HEK293 (cell line): Measurements from ENCODE around the gene DNAJB14.

Source experiments
- CTCF ChIA-PET: fragments of 350-600 bp; formaldehyde crosslinking; extraction: SDS; loops from one replicate; lab custom pipeline; 2021; ENCODE audit warnings: antibody characterized with exemption; lab: Yijun Ruan, JAX
- POLR2A ChIA-PET: fragments of 300-600 bp; formaldehyde crosslinking; extraction: SDS; loops from one replicate; lab custom pipeline; 2020; ENCODE audit warnings: antibody characterized with exemption, inconsistent platforms; lab: Yijun Ruan, JAX
- H3K27ac ChIP-seq: fragments of 200-500 bp; sonication (Bioruptor generic); 2 replicates; pipeline ENCODE4 v1.5.1; 2014; ENCODE audit warnings: low read depth, low read length, control low read depth, inconsistent platforms; ENCODE audit errors: extremely low read depth
- H3K36me3 ChIP-seq, 2 experiments: fragments of 200-500 bp in 1 of 2; sonication (Bioruptor generic) in 1 of 2; 1 replicate in 1 of 2; 2 replicates in 1 of 2; pipeline ENCODE4 v1.5.1; 2014 to 2017; ENCODE audit warnings: inconsistent platforms in 2 of 2, low read length in 2 of 2; ENCODE audit not compliant: control insufficient read depth in 2 of 2, insufficient read depth in 1 of 2
- H3K4me1 ChIP-seq: fragments of 200-500 bp; sonication (Bioruptor generic); 2 replicates; pipeline ENCODE4 v1.5.1; 2014; ENCODE audit warnings: mild to moderate bottlenecking, low read length, inconsistent platforms; ENCODE audit not compliant: control insufficient read depth, insufficient read depth
- H3K4me3 ChIP-seq: 2 replicates; pipeline ENCODE4 v1.5.1; 2011; ENCODE audit warnings: low read depth, mild to moderate bottlenecking, control low read depth, low read length, moderate library complexity
- H3K9me3 ChIP-seq: fragments of 200-500 bp; sonication (Bioruptor generic); 2 replicates; pipeline ENCODE4 v1.5.1; 2014; ENCODE audit warnings: low read depth, low read length, inconsistent platforms; ENCODE audit not compliant: control insufficient read depth, insufficient read depth
- HIC1 ChIP-seq: fragments of 450-650 bp; formaldehyde crosslinking; IDR thresholded peaks from 2 replicates; pipeline ENCODE4 v1.5.1; 2016; ENCODE audit warnings: missing biosample characterization, missing genetic modification characterization
- IKZF3 ChIP-seq: fragments of 450-650 bp; IDR thresholded peaks from 2 replicates; pipeline ENCODE4 v1.5.0; 2018; ENCODE audit warnings: missing biosample characterization, mild to moderate bottlenecking, missing genetic modification characterization, moderate library complexity
- KLF1 ChIP-seq: fragments of 450-650 bp; formaldehyde crosslinking; IDR thresholded peaks from 2 replicates; pipeline ENCODE4 v1.5.1; 2016; ENCODE audit warnings: missing biosample characterization, missing genetic modification characterization
- MZF1 ChIP-seq: fragments of 450-650 bp; formaldehyde crosslinking; IDR thresholded peaks from 2 replicates; pipeline ENCODE4 v1.5.1; 2017; ENCODE audit warnings: missing biosample characterization, missing genetic modification characterization, borderline replicate concordance
- SALL2 ChIP-seq: fragments of 450-650 bp; formaldehyde crosslinking; IDR thresholded peaks from 2 replicates; pipeline ENCODE4 v1.5.0; 2017; ENCODE audit warnings: missing biosample characterization, mild to moderate bottlenecking, missing genetic modification characterization, borderline replicate concordance
- TCF7L2 ChIP-seq: IDR thresholded peaks from 2 replicates; pipeline ENCODE4 v1.6.1; 2011; ENCODE audit warnings: low read depth, mild to moderate bottlenecking, inconsistent platforms, low read length, moderate library complexity, borderline replicate concordance
- YY2 ChIP-seq: fragments of 450-650 bp; formaldehyde crosslinking; IDR thresholded peaks from 2 replicates; pipeline ENCODE4 v1.5.1; 2016; ENCODE audit warnings: missing biosample characterization, missing genetic modification characterization
- ZBTB10 ChIP-seq: fragments of 450-650 bp; formaldehyde crosslinking; IDR thresholded peaks from 2 replicates; pipeline ENCODE4 v1.5.1; 2016; ENCODE audit warnings: missing biosample characterization, missing genetic modification characterization
- ZFHX2 ChIP-seq: fragments of 450-650 bp; formaldehyde crosslinking; conservative IDR thresholded peaks from 2 replicates; pipeline ENCODE4 v1.5.1; 2016; ENCODE audit warnings: missing biosample characterization, missing genetic modification characterization
- ZFP3 ChIP-seq: fragments of 450-650 bp; formaldehyde crosslinking; IDR thresholded peaks from 2 replicates; pipeline ENCODE4 v1.5.1; 2016; ENCODE audit warnings: low read depth, missing biosample characterization, missing genetic modification characterization
- ZIC2 ChIP-seq: fragments of 450-650 bp; formaldehyde crosslinking; IDR thresholded peaks from 2 replicates; pipeline ENCODE4 v1.5.1; 2016; ENCODE audit warnings: missing biosample characterization, missing genetic modification characterization
- ZNF16 ChIP-seq: fragments of 450-650 bp; formaldehyde crosslinking; IDR thresholded peaks from 2 replicates; pipeline ENCODE4 v1.5.1; 2016; ENCODE audit warnings: low read depth, missing biosample characterization, missing genetic modification characterization
- ZNF169 ChIP-seq: fragments of 450-650 bp; formaldehyde crosslinking; IDR thresholded peaks from 2 replicates; pipeline ENCODE4 v1.5.1; 2016; ENCODE audit warnings: missing biosample characterization, missing genetic modification characterization
- ZNF223 ChIP-seq: fragments of 450-650 bp; formaldehyde crosslinking; IDR thresholded peaks from 2 replicates; pipeline ENCODE4 v1.5.1; 2016; ENCODE audit warnings: missing biosample characterization, missing genetic modification characterization
- ZNF24 ChIP-seq: fragments of 450-650 bp; formaldehyde crosslinking; IDR thresholded peaks from 2 replicates; pipeline ENCODE4 v1.5.1; 2016; ENCODE audit warnings: missing biosample characterization, missing genetic modification characterization
- ZNF280C ChIP-seq: fragments of 450-650 bp; formaldehyde crosslinking; IDR thresholded peaks from 2 replicates; pipeline ENCODE4 v1.5.1; 2016; ENCODE audit warnings: missing biosample characterization, missing genetic modification characterization
- ZNF37A ChIP-seq: fragments of 450-650 bp; IDR thresholded peaks from 2 replicates; pipeline ENCODE4 v1.5.1; 2018; ENCODE audit warnings: missing biosample characterization, missing genetic modification characterization
- ZNF488 ChIP-seq: fragments of 450-650 bp; formaldehyde crosslinking; IDR thresholded peaks from 2 replicates; pipeline ENCODE4 v1.5.1; 2016; ENCODE audit warnings: missing biosample characterization, missing genetic modification characterization
- ZNF521 ChIP-seq: fragments of 450-650 bp; formaldehyde crosslinking; IDR thresholded peaks from 2 replicates; pipeline ENCODE4 v1.5.1; 2017; ENCODE audit warnings: missing biosample characterization, mild to moderate bottlenecking, missing genetic modification characterization
- ZNF560 ChIP-seq: fragments of 450-650 bp; formaldehyde crosslinking; IDR thresholded peaks from 2 replicates; pipeline ENCODE4 v1.5.1; 2017; ENCODE audit warnings: missing biosample characterization, missing genetic modification characterization, borderline replicate concordance
- ZNF623 ChIP-seq: fragments of 450-650 bp; formaldehyde crosslinking; IDR thresholded peaks from 2 replicates; pipeline ENCODE4 v1.5.1; 2016; ENCODE audit warnings: missing biosample characterization, missing genetic modification characterization
- ZNF645 ChIP-seq: fragments of 450-650 bp; formaldehyde crosslinking; IDR thresholded peaks from 2 replicates; pipeline ENCODE4; 2016; ENCODE audit warnings: missing biosample characterization, missing genetic modification characterization
- ZNF701 ChIP-seq: fragments of 450-650 bp; formaldehyde crosslinking; IDR thresholded peaks from 2 replicates; pipeline ENCODE4 v1.5.1; 2016; ENCODE audit warnings: missing biosample characterization, missing genetic modification characterization
- ZNF837 ChIP-seq: fragments of 450-650 bp; formaldehyde crosslinking; IDR thresholded peaks from 2 replicates; pipeline ENCODE4 v1.5.1; 2016; ENCODE audit warnings: missing biosample characterization, missing genetic modification characterization
- ZSCAN18 ChIP-seq: fragments of 450-650 bp; formaldehyde crosslinking; IDR thresholded peaks from 2 replicates; pipeline ENCODE4 v1.5.1; 2016; ENCODE audit warnings: missing biosample characterization, missing genetic modification characterization

Gene DNAJB14

GRCh38 chr4:99875071-99875470 is 71.3 kb downstream of the DNAJB14 start:
- POLR2A ChIA-PET: no interaction called here
- CTCF ChIA-PET: interaction anchor here (0.5 kb wide), 1 partner anchor 38 kb away, joined by 3 read pairs; no protein-coding TSS in a partner anchor
- no peaks in the 10 kb centered on the region for H3K4me1 ChIP-seq

GRCh38 chr4:99872570-99872969 is 73.8 kb downstream of the DNAJB14 start:
- H3K36me3 ChIP-seq: no peaks in the 10 kb centered on the region
- H3K9me3 ChIP-seq: no peaks in the 10 kb centered on the region
- no peak overlapping the region for H3K27ac ChIP-seq
- ChIA-PET CTCF (no interaction called here), POLR2A (no interaction called here)
- no peak overlapping the region for H3K4me3 ChIP-seq
- no peaks in the 10 kb centered on the region for H3K4me1 ChIP-seq
- no peak for TF ChIP-seq ZNF16 (tag by site-specific recombination)
- no peak for TF ChIP-seq ZNF488 (tag by site-specific recombination)
- no peak for TF ChIP-seq SALL2 (tag by site-specific recombination)
- no peak for TF ChIP-seq ZNF837
- TF ChIP-seq ZNF37A: no peak
- no peak for TF ChIP-seq ZNF521
- TF ChIP-seq TCF7L2: no peak
- TF ChIP-seq ZBTB10 (tag by site-specific recombination): no peak

More at GRCh38 chr4:99875071-99875470, 71.3 kb downstream of the DNAJB14 start:
- no peaks in the 10 kb centered on the region for H3K9me3 ChIP-seq
- H3K4me3 ChIP-seq: no peak overlapping the region
- TF ChIP-seq KLF1 (tag by site-specific recombination): no peak
- no peak for TF ChIP-seq IKZF3
- no peak for TF ChIP-seq ZIC2 (tag by site-specific recombination)
- TF ChIP-seq ZNF169 (tag by site-specific recombination): no peak
- TF ChIP-seq ZNF701: no peak
- TF ChIP-seq ZNF560 (tag by site-specific recombination): no peak
- no peak for TF ChIP-seq ZNF24 (tag by site-specific recombination)
- no peak for TF ChIP-seq ZNF623 (tag by site-specific recombination)
- TF ChIP-seq MZF1 (tag by site-specific recombination): no peak
- no peak for TF ChIP-seq ZNF280C
- TF ChIP-seq ZNF223 (tag by site-specific recombination): no peak
- TF ChIP-seq YY2: no peak
- no peak for TF ChIP-seq ZNF645 (tag by site-specific recombination)
- no peak for TF ChIP-seq ZSCAN18 (tag by site-specific recombination)
- no peak for TF ChIP-seq ZFP3 (tag by site-specific recombination)
- no peak for TF ChIP-seq ZFHX2 (tag by site-specific recombination)
- no peak for TF ChIP-seq HIC1 (tag by site-specific recombination)
- no peak overlapping the region for H3K27ac ChIP-seq
- H3K36me3 ChIP-seq: peaks cover under 1 to 23% of the 10 kb centered on the region in 2 experiments; a peak in 2 of 3 replicates
